ENCODE data around the gene KCNH2. TPM values are rescaled to one million over a fixed set of nuclear protein-coding genes. Genes with fewer than 3 reads are reported as not detected.

KCNH2 gene
- total and polyA plus RNA-seq, 9 donors = 2.0 to 26.3 (median 6.7) TPM

- H3K4me3 ChIP-seq = no peak overlapping the region
- no peaks in the 10 kb centered on the region for H3K27me3 ChIP-seq
- intact Hi-C loops (cut with DNase I) = no loop called here
- no peaks in the 10 kb centered on the region for H3K9me3 ChIP-seq
- H3K27ac ChIP-seq = no peak overlapping the region
- whole genome bisulfite sequencing, 3 donors = 61 to 75% (median 62%) methylated on average over 15 to 19 of the region's 19 CpGs
- no peaks in the 10 kb centered on the region for H3K4me1 ChIP-seq (ENCODE audit: insufficient read depth)
- DNase-seq = no peak
- no peaks in the 10 kb centered on the region for H3K36me3 ChIP-seq
- TF ChIP-seq POLR2A (IDR thresholded peaks at IDR 0.05) (no peak), CTCF (IDR thresholded peaks at IDR 0.05) (no peak), EP300 (IDR thresholded peaks at IDR 0.05) (no peak)
Measured at GRCh38 chr7:150945171-150945852, 32.8 kb downstream of the KCNH2 start.

GRCh38 chr7:150944066-150945042, 33.8 kb downstream of the KCNH2 start:
- no peaks in the 10 kb centered on the region for H3K9me3 ChIP-seq
- H3K27ac ChIP-seq = no peak overlapping the region
- H3K4me1 ChIP-seq (ENCODE audit: insufficient read depth) = no peaks in the 10 kb centered on the region
- no peaks in the 10 kb centered on the region for H3K27me3 ChIP-seq
- intact Hi-C loops (cut with DNase I) = no loop called here
- 85 to 89% (median 88%) methylated on average over 6 of the region's 6 CpGs for WGBS, 3 donors
- no peaks in the 10 kb centered on the region for H3K36me3 ChIP-seq
- TF ChIP-seq POLR2A (IDR thresholded peaks at IDR 0.05) (no peak), EP300 (IDR thresholded peaks at IDR 0.05) (no peak), CTCF (IDR thresholded peaks at IDR 0.05) (no peak)
- DNase-seq = no peak
- H3K4me3 ChIP-seq = no peak overlapping the region

- Histone ChIP-seq H3K27me3 (no peaks in the 10 kb centered on the region), H3K4me3 (no peak overlapping the region), H3K36me3 (no peaks in the 10 kb centered on the region), H3K9me3 (no peaks in the 10 kb centered on the region), H3K27ac (no peak overlapping the region), H3K4me1 (ENCODE audit: insufficient read depth) (no peaks in the 10 kb centered on the region)
- intact Hi-C loops (cut with DNase I) = no loop called here
- TF ChIP-seq CTCF (IDR thresholded peaks at IDR 0.05) (no peak), POLR2A (IDR thresholded peaks at IDR 0.05) (no peak), EP300 (IDR thresholded peaks at IDR 0.05) (no peak)
- 91 to 95% (median 93%) methylated on average over 6 of the region's 6 CpGs for WGBS, 3 donors
- no peak for DNase-seq
Measured at GRCh38 chr7:150943453-150943814, 34.7 kb downstream of the KCNH2 start.

GRCh38 chr7:150942591-150943452, 35.3 kb downstream of the KCNH2 start:
- 69 to 78% (median 74%) methylated on average over 13 of the region's 13 CpGs for WGBS, 3 donors
- TF ChIP-seq POLR2A (IDR thresholded peaks at IDR 0.05) = no peak
- no peak for TF ChIP-seq EP300 (IDR thresholded peaks at IDR 0.05)
- TF ChIP-seq CTCF (IDR thresholded peaks at IDR 0.05) = no peak
- Histone ChIP-seq H3K36me3 (no peaks in the 10 kb centered on the region), H3K9me3 (no peaks in the 10 kb centered on the region), H3K4me1 (ENCODE audit: insufficient read depth) (no peaks in the 10 kb centered on the region), H3K27ac (no peak overlapping the region), H3K27me3 (no peaks in the 10 kb centered on the region), H3K4me3 (no peak overlapping the region)
- no peak for DNase-seq
- intact Hi-C loops (cut with DNase I) = no loop called here
